ENCODE results near the gene OPALIN.

Gene OPALIN

DNA sequence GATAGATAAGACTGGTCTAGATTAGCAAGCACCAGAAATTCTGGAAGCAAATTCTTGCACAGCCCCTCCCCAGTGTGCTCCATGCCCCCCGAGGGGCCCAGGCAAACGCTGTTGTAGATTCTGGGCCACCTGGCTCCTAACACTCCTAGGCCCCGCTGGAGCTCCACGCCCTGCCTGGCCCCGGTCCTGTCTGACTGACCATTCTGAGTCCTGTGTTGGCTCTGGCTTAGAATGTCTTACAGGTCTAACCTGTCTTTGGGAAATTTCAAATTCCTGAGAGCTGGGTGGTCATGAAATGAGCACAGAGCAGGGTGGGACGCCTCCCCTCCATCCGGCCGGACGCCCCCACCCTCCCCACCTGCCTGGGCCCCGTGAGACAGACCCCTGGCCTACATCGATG, 12.6 kb upstream of the OPALIN start:
- no peak for DNase-seq

DNA sequence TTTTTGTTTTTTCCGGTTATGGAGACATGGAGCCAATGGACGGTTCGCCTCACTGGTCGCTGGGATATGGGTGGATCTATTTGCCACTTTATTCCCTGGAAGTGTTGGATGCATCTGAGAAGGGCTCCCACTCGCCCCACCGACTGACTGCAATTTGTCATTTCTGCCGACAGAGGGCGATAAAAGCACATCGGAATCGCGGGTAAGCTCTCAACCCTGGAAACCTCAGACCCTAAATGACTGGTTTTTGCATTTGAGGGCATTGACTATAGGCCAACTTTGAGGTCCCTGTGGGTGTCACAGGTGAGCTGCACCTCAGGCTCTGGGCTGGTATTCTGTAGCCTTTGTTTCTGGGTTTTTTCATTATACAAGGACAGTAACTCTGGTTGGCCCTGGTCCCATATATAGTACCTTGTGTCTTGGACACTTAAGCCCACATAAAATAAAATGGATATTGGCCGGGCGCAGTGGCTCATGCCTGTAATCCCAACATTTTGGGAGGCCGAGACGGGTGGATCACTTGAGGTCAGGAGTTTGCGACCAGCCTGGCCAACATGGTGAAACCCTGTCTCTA, 11.9 kb upstream of the OPALIN start:
- DNase-seq: peak; percentile 18

DNA sequence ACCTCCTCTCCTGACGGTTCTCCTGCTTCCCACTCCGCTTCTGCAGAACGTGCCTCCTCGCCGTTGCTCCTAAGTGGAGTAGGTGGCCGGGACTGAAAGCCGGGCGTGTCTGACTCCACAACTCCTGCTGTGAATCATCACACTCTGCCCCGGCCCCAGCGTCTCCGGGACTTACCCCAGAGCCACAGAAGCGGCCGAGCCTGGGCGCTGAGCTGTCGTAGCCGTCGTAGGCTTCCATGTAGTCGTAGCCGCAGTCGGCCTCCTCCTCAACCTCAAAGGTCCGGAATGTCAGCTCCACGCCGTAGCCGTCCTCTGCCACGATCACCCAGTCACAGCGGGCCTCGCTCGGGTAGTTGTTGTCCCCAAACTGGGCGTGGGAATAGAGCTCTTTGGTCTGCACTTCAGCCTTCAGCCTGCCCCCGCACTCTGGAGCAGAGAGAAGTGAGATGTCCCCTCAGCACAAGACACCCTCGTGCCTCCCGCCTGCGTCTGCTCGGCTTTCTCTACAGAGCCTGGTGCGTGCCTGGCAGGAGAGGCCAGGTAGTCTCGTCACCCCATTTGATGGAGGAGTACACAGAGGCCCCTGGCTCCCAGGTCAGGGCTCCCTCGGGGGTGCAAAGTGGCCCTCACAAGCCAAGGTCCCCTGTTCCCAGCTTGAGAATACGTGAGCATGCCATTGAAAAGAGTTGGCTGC, 11.2 kb upstream of the OPALIN start:
- DNase-seq: no peak

DNA sequence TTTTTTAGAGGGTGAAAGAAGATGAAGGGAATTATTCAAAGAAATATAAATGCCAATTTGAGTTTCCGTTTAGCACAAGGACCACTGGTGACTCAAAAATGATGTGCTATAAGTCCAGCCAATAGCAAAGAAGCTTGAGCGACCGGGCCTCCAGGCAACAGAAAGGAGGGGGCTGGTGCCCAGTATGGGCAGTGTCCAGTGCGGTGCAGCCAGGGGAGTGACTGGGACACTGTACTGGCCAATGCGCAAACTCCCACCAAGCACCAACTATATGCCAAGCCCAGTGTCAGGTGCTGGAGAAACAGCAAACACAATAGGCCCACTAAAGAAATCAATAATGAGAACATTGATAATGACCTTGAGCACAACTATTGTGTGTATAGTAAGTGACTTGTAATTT, 10.2 kb upstream of the OPALIN start:
- DNase-seq: no peak

DNA sequence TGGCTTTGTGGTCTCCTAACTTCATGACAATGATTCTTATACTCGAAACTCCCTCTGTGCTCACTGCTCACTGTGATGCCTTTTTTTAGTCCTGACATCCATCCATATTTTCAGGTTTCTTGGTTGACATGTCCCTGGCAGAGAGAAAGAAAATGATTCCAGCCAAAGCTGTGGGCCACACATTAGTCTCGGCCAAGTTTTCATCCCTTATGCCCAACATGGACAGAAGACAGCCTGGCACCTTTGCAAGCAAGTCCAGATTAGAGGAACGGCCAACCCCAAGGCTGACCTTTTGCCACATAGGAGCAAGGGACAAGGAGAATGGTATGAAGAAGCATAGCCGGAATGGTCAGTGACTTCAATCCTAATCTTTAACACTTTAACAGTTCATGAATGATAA, 8.7 kb upstream of the OPALIN start:
- DNase-seq: no peak

DNA sequence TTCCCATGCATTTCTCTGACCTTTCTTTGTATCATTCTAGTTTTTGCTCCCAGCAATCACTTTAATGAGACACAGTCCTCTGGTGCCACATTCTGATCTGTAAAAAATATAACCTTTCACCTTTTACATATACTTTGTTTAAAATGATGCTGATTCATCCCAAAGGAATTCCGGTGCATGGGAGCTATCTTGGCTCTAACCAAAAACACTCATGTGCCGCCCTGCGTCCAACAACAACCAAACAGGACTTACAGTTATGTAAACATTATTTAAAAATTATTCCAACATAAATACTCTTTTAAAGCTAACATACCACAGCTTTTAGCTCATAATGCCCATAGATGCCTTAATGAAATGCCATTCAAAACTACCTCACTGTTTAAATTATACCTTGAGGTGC, 7.7 kb upstream of the OPALIN start:
- no peak for DNase-seq

DNA sequence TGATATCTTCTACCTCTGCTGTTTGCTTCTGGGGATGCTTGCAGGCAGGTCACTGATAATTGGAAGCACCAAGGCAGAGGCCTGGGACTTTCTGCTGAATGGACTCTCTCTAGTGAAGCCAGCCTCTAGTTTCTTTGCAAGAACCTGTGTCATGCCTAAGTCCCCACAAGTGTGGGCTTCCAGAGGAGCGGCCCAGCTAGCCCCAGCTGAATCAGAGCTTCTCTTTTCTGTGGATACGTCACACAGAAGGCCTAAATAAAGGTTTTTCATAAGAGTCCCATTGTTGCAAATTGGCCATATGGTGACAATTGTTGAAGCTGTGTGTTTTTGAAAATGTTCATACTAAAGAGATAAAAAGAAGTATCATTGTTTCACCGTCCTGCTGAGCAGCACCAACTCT, 6.8 kb upstream of the OPALIN start:
- DNase-seq: no peak

DNA sequence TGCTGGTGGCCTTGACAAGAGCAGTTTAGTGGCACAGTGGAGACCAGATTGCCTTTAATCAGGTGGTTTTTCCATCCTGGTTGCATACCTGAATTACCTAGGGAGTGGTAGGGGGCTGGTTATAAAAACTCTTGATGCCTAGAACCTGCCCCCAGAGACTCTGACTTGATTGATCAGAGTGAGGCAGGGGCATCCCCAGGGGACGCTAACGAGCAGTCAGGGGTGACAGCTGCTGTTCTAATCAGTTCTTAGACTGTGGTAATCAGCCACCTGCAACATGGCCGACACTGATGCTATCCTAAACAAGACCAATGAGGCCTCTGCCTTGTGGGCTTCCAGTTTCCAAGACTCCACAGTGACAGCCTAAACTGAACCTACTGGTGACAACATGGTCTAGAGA, 2.0 kb upstream of the OPALIN start:
- DNase-seq: no peak

DNA sequence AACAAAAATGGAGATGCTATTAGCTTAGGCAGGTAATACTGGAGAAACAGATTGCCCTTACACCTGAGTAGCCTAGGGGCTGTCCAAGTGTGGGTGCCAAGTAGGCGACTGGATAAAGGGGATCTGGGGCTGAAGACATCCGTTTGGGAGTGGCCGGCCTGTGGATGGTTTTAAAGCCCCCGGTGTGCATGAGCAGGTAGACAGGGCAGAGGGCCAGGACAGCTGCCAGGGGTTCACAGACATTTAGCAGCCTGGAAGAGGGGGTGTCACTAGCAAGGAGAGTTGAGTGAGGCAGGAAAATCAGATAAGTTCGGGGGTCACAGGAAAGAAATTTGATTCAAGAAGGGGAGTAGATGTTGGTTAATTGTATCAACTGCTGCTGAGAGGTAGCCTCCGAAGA, 1.5 kb upstream of the OPALIN start:
- no peak for DNase-seq

DNA sequence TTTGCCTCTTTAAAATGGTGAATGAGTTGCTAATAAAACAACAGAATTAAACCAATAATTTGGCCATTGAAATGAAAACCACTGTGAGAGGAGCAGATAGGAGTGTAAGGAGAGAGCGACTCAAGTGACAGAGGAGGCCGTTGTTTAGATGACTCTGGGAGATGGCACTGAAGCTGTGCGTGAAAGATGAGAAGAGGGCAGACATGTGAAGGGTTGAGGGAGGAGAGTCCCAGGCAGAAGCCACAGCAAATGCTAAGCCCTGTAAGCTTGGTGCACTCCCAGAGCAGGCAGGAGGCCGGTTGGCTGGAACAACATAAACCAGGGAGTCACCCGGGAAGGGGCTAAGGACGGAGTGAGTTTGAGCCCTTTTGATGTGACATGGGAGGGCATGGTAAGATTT, 814 bp upstream of the OPALIN start:
- DNase-seq: no peak

DNA sequence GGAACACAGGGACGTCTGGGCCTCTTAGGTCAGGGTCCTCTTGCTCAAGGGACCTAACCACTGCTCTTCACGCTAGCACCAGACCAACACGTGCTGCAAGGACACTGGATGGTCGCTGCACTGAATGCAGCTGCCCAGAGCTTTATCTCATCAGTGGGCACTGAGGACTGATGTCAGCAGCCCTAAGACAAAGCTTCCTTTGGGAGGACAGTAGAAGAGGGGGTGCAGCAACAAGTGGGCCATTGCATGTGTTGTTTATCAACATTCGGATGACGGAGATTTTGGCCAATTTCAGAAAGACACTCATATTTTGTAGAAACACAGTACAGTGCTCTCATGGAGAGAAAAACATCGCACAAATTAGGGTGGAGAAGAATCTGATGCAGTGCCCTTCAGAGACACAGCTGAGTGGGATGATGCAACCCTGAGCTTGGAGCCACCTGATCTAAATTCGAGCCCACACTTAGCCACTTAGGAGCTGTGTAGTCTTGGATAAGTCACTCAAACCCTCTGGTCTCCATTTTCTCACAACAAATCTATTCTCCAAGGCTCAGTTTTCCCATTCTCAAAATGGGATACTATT, 1.7 kb downstream of the OPALIN start:
- no peak for DNase-seq

DNA sequence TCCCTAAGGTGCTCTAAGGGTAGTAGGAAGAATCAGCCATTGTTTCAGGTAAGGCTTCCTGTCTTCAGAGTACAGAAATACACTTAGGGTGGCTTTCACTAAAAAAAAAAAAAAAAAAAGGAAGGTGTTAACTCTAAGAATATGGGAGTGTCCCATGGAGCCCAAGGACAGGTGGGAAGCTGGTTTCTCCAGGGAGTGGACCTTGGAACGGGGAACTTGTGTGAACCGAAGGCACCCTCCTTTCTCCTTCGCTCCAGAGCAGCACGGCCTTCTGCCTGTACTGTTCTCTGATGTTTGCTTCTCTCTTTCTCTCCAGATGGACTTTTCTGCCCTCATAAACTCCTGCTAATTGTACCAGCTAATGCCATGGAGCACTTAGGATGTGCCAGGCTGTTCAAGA, 6.2 kb downstream of the OPALIN start:
- DNase-seq: no peak

DNA sequence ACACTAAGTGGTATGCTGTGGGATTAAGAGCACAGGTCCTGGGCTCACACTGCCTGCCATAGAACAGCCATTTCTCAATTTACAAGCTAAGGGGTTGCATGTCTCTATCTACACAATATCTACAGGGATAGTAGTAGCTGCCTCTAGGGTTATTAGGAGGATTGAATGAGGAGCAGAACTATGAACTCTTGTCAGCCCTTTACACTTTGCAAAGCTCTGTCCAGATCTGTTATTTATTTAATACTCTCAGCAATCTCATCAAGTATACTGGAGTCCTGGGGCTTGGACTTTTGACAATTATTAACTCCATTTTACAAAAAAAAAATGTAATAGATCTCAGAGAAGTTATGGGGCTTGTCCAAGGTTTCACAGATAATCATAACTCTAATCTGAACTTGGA, 6.8 kb downstream of the OPALIN start:
- no peak for DNase-seq

DNA sequence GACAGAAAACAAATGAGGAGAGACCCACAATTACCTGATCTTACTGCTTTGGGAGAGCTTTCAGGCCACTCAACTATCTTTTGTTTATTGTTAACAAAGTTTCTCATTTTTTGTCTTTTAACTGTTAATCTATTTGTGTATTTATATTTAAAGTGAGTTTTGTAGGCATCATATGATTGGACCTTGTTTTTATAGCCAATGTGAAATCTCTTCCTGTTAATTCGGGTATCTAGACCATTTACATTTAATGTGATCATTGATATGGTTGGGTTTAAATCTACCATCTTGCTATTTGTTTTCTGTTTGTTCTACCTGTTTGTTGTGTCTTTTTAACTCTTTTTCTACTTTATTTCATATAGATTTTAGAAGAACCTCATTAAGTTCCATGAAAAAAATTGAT, 12.5 kb downstream of the OPALIN start:
- DNase-seq: no peak

DNA sequence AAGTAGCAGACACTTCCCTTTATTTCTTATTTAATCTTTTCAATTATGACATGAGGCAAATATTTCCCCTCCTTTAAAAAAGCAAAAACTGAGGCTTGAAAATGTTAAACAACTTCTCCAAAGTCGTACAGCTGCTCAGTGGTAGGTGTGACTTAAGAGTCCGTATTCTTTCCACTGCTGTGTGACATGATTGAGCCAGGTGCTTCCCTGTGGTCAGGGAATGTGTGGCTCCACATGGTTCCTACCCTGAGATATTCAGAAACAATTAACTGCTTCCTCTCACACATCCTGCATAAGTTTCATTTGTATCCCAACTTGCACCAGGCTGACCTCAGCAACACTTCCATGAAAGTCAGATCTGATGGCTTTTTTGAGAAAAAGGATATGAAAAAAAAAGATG, 13.6 kb downstream of the OPALIN start:
- DNase-seq: no peak

DNA sequence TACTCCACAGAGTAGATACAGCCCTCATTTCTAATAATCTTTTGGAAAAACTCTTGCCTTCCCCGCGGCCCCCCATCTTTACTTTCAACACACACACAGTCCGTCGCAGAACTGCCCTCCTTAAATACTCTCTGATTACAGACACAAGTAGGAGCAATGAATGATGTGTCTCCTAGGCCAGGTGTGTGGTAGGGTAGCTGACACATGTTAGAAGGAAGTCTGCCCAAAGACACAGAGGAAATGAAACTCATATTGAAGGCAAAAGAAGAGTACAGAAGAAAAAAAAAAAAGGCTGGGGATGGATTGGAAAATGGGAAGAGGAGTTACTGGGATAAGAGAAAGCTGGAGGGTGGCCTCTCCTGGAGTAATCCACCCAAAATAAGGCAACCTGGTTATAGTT, 14.6 kb downstream of the OPALIN start:
- no peak for DNase-seq

DNA sequence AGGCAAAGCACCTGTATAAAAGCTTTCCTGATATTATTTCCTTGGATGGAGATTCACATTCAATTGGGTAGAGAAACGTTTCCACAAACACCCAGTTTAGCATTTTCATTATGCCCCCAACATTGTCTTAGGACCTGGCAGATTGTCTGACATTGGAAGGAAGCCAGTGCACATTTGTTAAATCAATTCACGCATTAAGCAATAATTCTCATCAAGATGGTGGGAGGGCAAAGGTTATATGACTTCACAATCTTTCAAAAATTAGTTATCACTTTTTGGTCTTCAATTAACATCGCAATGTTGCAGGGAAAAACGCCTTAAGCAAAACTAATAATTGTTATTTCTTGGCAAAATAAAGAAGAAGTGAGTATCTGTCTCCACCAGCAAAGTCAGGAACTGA, 16.4 kb downstream of the OPALIN start:
- DNase-seq: no peak

DNA sequence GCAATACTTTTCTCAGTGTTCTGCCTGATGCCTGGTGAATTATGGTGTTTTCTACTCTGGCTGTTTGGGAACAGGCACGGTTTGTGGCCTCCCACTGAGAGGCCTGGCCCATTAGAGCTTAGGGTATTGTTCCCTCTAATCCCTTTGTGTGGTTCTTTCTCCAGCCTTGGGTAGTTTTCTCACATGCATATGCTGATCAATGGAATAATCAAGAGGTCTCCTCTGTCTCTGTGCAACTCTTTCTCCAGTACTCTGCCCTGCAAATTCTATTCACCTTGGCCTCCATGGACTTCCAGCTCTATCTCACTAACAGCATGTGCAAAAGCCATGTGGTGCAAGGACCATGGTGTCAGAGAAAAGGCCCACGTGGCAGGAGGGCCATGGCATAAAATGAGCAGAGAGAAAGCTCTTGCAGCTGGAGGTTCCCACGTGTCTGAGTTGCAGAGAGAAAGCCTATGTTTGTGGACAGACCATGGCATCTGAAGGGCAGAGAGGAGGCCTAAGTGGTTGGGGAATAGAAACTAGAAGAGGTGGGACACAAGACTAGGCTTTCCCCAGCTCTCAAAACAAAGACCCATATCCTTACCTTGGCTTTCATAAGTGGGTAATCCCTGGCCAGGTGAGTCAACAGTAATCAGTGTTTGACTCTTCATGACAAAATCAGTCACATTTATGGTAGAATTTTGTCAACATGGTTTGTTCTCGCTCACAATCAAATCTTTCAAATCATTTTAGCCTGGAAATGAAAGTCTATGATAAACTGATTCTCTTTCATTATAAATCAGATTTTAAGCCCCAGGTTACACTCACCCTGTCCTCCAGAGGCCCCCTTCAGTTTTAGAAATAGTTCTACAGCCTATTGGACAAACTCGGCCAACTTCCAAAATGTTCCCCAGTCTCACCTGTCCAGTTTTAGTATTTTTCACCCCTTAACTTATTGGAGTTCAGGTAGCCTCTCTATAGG, 17.3 kb downstream of the OPALIN start:
- DNase-seq: no peak

DNA sequence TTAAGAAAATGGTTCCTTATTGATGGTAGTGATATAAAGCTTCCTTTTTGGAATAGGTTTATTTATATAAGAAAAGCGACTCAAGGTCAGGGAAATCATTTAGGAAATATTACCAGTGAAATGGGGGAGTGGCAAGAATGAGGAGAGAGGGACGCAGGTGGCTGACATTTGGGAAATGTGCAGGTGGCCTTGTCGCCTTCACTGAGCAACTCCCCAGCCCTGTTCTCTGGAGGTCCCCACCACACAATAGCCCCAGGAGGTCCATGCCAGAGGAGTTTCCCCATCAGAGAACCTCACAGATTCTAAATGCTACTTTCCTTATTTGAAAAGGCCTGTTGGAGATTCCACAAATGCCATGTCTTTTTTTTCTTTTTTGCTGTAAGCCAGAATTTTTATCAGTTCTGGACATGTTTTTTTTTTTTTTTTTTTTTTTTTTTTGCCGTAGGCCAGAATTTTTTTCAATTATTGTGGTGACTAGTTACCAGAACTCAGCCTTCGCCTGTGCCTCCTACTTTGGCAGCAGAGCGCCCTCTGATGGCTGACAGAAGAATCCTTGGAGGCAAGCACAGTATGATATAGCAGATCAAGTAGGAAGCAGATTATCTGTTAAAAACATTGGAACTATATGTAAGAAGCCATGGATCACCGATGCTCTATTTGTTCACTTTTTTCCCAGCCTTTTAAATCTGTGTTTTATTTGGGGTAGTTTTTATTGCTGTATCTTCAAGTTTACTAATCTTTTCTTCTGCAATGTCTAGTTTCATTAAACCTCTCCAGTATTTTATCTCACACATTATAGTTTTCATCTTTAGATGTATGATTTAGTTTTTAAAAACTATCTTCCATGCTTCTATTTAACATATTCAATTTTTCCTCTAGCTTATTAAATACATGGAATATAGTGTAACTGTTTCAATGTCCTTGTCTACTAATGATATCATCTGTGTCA, 18.6 kb downstream of the OPALIN start:
- DNase-seq: peak; percentile 47

DNA sequence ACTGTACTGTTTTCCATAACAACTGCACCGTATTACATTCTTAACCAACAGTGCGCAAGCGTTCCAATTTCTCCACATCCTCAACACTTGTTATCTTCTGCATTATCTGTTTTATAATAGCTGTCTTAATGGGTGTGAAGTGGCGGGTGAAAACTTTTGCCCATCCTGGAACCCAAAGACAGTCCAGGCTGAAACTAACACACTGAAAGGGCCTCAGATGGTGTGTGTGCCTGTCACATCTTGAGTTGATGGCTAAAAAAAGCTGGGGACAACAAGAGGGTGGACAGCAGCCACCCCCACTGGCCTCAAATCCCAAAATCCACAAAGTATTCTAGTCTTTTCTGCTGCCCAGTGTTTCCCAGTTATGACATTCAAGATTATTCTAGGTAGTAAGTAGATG, 19.4 kb downstream of the OPALIN start:
- no peak for DNase-seq

DNA sequence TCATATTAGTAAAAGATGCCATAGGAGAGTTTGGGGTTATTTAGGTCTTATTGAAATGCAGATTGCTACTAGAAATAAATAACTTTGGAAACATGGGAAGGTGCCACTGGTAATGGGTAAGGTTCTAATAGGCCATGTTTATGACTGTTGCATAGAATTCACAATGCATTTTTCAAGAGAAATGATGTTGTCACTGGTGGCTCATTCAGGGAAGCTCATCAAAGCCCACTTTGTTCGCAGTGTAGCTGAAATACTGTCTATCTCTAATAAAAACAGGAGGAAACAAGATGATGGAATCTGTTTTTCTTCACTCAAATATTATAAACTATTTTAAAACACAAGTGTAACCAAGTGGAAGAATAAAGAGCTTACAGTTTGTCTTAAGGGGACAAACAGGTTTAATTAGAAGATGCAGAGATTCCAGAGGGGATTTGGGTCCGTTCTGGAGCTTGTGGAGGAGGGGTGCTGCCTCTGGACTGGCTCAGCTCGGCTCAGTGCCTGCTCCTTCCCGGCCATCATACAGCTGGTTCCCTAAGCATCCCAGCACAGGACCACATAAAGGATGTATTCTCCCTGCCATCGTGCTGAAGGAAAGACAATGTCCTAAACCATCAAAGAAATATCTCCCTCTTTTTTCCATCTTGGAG, 20.4 kb downstream of the OPALIN start:
- DNase-seq: no peak

DNA sequence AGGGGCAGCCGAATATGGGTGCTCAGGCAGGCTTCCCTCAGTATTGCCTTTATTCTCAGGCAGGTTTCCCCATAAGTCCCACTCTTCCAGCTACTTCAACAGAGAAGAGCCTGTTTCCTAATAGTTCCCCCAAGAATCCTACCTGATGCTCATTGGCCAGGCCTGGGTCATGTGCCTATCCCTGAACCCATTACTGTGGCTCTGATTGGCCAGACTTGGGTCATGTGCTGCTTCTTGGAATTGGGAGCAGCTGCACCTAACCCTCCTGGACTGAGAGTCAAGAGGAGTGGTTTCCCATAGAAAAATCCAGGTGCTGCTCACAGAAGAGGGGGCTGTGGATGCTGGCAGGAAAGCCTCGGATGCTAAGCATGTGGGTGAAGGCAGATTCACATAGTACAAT, 21.7 kb downstream of the OPALIN start:
- DNase-seq: no peak

Measured in NCI-H1694 (cell line).